ENCODE results near the gene PLD1. TPM values are rescaled to one million over a fixed set of nuclear protein-coding genes. Genes with fewer than 3 reads are reported as not detected.

PLD1 gene
- total and polyA plus RNA-seq, 4 donors: 4.9 to 31.5 (median 18.6) TPM

DNA sequence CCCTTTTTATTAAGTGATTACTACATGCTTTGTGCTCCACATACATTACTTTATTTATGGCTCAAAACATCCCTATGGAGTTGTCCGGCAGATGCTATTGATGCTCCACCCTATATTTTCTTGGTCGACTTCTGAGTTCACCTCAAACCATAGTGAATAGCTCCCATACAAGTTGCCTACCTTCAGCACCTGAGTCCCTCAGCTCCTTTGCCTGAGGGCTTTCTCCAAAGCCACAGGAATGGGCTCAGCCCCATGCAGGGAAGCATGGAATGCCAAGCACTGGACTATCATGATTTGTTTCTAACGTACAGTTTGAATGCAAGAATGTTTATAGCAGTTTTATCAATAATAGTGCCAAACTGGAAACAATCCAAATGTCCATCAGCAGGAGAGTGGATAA lies 225.2 kb downstream of the PLD1 start:
- H3K9ac ChIP-seq (ENCODE audit: low read depth in 1 of 2, low read length in 2 of 2): no peak overlapping the region
- 90% methylated on average over 3 of the region's 3 CpGs for WGBS
- no peak overlapping the region for H3K4me3 ChIP-seq (ENCODE audit: low read depth in 1 of 3, low read length in 3 of 3)
- H3K27ac ChIP-seq (ENCODE audit: low read depth in 1 of 2, low read length in 2 of 2): no peak overlapping the region
- TF ChIP-seq ATF3 (IDR thresholded peaks at IDR 0.05) (no peak), SP1 (IDR thresholded peaks at IDR 0.05) (no peak)
- H3K4me1 ChIP-seq (ENCODE audit: control insufficient read depth in 4 of 4, insufficient read depth in 4 of 4, low read length in 3 of 4): no peaks in the 10 kb centered on the region
- no peaks in the 10 kb centered on the region for H3K9me3 ChIP-seq (ENCODE audit: control insufficient read depth in 4 of 4, low read length in 3 of 4)
- no peaks in the 10 kb centered on the region for H3K36me3 ChIP-seq (ENCODE audit: control insufficient read depth in 4 of 4, insufficient read depth in 3 of 4, low read depth in 1 of 4, low read length in 3 of 4)
- no peak for DNase-seq (ENCODE audit: low spot score)
- H3K27me3 ChIP-seq (ENCODE audit: control insufficient read depth in 4 of 4, insufficient read depth in 4 of 4, low read length in 3 of 4): peaks cover 0 to 2% (median 0%) of the 10 kb centered on the region in 4 donors

DNA sequence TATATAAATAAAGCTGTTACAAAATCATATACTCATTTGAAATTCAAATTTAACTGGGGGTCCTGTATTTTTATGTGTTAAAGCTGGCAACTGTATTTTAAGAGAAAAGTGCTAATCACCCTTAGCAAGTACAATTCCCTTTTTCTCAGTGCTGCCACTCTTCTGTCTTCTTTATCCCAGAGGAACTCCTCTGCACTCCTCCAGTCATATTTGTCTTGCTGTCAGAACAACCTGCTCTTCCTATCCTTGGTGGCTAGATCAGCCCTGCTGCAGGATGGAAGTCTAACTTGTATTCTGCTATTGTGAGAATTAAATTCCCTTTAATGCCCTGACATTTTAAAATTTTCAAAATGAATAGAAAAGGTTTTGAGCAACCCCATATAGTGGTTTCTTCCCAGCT lies 226.2 kb downstream of the PLD1 start:
- Histone ChIP-seq H3K9me3 (ENCODE audit: control insufficient read depth in 4 of 4, low read length in 3 of 4) (no peaks in the 10 kb centered on the region), H3K4me1 (ENCODE audit: control insufficient read depth in 4 of 4, insufficient read depth in 4 of 4, low read length in 3 of 4) (no peaks in the 10 kb centered on the region), H3K27ac (ENCODE audit: low read depth in 1 of 2, low read length in 2 of 2) (no peak overlapping the region), H3K9ac (ENCODE audit: low read depth in 1 of 2, low read length in 2 of 2) (no peak overlapping the region), H3K4me3 (ENCODE audit: low read depth in 1 of 3, low read length in 3 of 3) (no peak overlapping the region), H3K36me3 (ENCODE audit: control insufficient read depth in 4 of 4, insufficient read depth in 3 of 4, low read depth in 1 of 4, low read length in 3 of 4) (no peaks in the 10 kb centered on the region), H3K27me3 (ENCODE audit: control insufficient read depth in 4 of 4, insufficient read depth in 4 of 4, low read length in 3 of 4) (peaks cover 0 to 2% (median 0%) of the 10 kb centered on the region in 4 donors)
- TF ChIP-seq RXRA (IDR thresholded peaks at IDR 0.05) (no peak), FOXA2 (IDR thresholded peaks at IDR 0.05) (no peak)
- TF ChIP-seq, protein P1, sequence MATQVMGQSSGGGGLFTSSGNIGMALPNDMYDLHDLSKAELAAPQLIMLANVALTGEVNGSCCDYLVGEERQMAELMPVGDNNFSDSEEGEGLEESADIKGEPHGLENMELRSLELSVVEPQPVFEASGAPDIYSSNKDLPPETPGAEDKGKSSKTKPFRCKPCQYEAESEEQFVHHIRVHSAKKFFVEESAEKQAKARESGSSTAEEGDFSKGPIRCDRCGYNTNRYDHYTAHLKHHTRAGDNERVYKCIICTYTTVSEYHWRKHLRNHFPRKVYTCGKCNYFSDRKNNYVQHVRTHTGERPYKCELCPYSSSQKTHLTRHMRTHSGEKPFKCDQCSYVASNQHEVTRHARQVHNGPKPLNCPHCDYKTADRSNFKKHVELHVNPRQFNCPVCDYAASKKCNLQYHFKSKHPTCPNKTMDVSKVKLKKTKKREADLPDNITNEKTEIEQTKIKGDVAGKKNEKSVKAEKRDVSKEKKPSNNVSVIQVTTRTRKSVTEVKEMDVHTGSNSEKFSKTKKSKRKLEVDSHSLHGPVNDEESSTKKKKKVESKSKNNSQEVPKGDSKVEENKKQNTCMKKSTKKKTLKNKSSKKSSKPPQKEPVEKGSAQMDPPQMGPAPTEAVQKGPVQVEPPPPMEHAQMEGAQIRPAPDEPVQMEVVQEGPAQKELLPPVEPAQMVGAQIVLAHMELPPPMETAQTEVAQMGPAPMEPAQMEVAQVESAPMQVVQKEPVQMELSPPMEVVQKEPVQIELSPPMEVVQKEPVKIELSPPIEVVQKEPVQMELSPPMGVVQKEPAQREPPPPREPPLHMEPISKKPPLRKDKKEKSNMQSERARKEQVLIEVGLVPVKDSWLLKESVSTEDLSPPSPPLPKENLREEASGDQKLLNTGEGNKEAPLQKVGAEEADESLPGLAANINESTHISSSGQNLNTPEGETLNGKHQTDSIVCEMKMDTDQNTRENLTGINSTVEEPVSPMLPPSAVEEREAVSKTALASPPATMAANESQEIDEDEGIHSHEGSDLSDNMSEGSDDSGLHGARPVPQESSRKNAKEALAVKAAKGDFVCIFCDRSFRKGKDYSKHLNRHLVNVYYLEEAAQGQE (IDR thresholded peaks at IDR 0.05): no peak
- no peak for DNase-seq (ENCODE audit: low spot score)

DNA sequence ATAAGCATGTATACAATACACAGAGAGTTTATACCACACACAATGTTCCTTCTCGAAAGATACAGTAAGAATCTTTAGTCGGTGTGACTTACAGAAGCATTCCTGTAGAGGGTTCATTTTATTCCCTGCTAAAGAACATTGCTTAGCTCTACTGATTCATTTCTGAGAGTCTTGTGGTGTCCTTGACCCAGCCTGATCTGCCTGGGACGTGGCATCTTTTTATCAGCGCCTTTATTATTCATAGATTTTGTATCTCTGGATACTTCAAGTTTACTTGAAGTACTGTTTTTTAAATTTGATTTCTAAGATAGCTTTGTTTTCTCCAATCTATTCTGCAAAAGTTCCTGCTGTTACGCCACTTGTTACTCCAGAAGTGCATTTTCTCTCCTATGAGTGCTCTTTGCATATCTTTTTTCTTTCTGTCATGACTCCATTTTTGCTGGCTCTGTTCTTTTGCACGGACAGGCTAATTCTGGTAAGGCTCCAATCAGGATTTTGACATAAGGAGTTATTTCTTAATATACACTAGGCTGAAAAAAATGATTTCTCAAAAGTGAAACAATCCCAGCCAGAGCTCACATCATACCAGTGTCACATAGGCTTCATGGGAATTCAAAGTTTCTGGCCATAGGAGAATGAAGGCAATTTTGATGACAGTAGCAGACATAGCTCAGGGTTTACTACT lies 235.6 kb downstream of the PLD1 start:
- Histone ChIP-seq H3K9ac (ENCODE audit: low read depth in 1 of 2, low read length in 2 of 2) (no peak overlapping the region), H3K27ac (ENCODE audit: low read depth in 1 of 2, low read length in 2 of 2) (no peak overlapping the region), H3K4me1 (ENCODE audit: control insufficient read depth in 4 of 4, insufficient read depth in 4 of 4, low read length in 3 of 4) (no peaks in the 10 kb centered on the region), H3K4me3 (ENCODE audit: low read depth in 1 of 3, low read length in 3 of 3) (no peak overlapping the region), H3K36me3 (ENCODE audit: control insufficient read depth in 4 of 4, insufficient read depth in 3 of 4, low read depth in 1 of 4, low read length in 3 of 4) (no peaks in the 10 kb centered on the region), H3K9me3 (ENCODE audit: control insufficient read depth in 4 of 4, low read length in 3 of 4) (no peaks in the 10 kb centered on the region), H3K27me3 (ENCODE audit: control insufficient read depth in 4 of 4, insufficient read depth in 4 of 4, low read length in 3 of 4) (no peaks in the 10 kb centered on the region)
- WGBS: 81% methylated on average over 6 of the region's 6 CpGs
- DNase-seq (ENCODE audit: low spot score): no peak
- TF ChIP-seq JUND (IDR thresholded peaks at IDR 0.05): no peak
- no peak for TF ChIP-seq FOXA1 (IDR thresholded peaks at IDR 0.05)
- no peak for TF ChIP-seq ATF3 (IDR thresholded peaks at IDR 0.05)
- TF ChIP-seq, protein P1 (IDR thresholded peaks at IDR 0.05): no peak
- TF ChIP-seq NR2F2 (IDR thresholded peaks at IDR 0.05): no peak
- TF ChIP-seq, protein P2, sequence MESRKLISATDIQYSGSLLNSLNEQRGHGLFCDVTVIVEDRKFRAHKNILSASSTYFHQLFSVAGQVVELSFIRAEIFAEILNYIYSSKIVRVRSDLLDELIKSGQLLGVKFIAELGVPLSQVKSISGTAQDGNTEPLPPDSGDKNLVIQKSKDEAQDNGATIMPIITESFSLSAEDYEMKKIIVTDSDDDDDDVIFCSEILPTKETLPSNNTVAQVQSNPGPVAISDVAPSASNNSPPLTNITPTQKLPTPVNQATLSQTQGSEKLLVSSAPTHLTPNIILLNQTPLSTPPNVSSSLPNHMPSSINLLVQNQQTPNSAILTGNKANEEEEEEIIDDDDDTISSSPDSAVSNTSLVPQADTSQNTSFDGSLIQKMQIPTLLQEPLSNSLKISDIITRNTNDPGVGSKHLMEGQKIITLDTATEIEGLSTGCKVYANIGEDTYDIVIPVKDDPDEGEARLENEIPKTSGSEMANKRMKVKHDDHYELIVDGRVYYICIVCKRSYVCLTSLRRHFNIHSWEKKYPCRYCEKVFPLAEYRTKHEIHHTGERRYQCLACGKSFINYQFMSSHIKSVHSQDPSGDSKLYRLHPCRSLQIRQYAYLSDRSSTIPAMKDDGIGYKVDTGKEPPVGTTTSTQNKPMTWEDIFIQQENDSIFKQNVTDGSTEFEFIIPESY (IDR thresholded peaks at IDR 0.05): no peak
- TF ChIP-seq HNF4A (conservative IDR thresholded peaks at IDR 0.05): no peak
- TF ChIP-seq GABPA (IDR thresholded peaks at IDR 0.05 in 1 of 2, conservative IDR thresholded peaks at IDR 0.05 in 1 of 2): no peak
- no peak for TF ChIP-seq EGR1 (IDR thresholded peaks at IDR 0.05; ENCODE audit: low read depth in 2 of 2)
- no peak for TF ChIP-seq TAF1 (conservative IDR thresholded peaks at IDR 0.05)
- TF ChIP-seq MAX (IDR thresholded peaks at IDR 0.05): no peak
- no peak for TF ChIP-seq SP1 (IDR thresholded peaks at IDR 0.05)
- TF ChIP-seq FOXA2 (IDR thresholded peaks at IDR 0.05): no peak
- TF ChIP-seq RAD21 (IDR thresholded peaks at IDR 0.05): no peak
- no peak for TF ChIP-seq YY1 (IDR thresholded peaks at IDR 0.05)
- no peak for TF ChIP-seq RXRA (IDR thresholded peaks at IDR 0.05)
- TF ChIP-seq HNF4G (IDR thresholded peaks at IDR 0.05): no peak
